MM.1S (cell line): ENCODE data around the gene CAMSAP1.

ENCODE experiments used
- CTCF ChIP-seq: fragments of 300-600 bp; sonication (generic); IDR thresholded peaks from 2 replicates; pipeline ENCODE4 v1.5.1; 2016; ENCODE audit warnings: antibody characterized with exemption, low read length, mixed read lengths
- EZH2 ChIP-seq: fragments of 300-600 bp; sonication (generic); optimal IDR thresholded peaks from 2 replicates; pipeline ENCODE3; 2017; ENCODE audit warnings: low read depth, mild to moderate bottlenecking, antibody characterized with exemption, low read length, mixed read lengths
- EZH2phosphoT487 ChIP-seq: fragments of 300-600 bp; sonication (generic); IDR thresholded peaks from 2 replicates; pipeline ENCODE4 v1.6.1; 2018; ENCODE audit warnings: antibody characterized with exemption, low read length

- TF ChIP-seq CTCF (no peak), EZH2phosphoT487 (no peak), EZH2 (no peak)
Measured at GRCh38 chr9:135820661-135821060, 86.7 kb downstream of the CAMSAP1 start.
